DND-41 (cell line): Measurements from ENCODE around the gene ANKRD11.

Source experiments
- ATAC-seq: fragments of 200-7000 bp; cut with Tn5 transposase; 3 replicates; pipeline ENCODE4 v1.9.1; 2021; ENCODE audit warnings: low read depth; ENCODE audit not compliant: insufficient read depth
- DNase-seq: peaks from one replicate; pipeline ENCODE4 v3.0.0-alpha.2; 2020
- H2AFZ ChIP-seq: 2 replicates; pipeline ENCODE4 v1.6.0; 2012; ENCODE audit warnings: low read depth, low read length
- H3K27ac ChIP-seq: 2 replicates; pipeline ENCODE4 v1.5.1; 2012; ENCODE audit warnings: low read length, inconsistent platforms
- H3K27me3 ChIP-seq: fragments of 200-600 bp; sonication (generic); 2 replicates; pipeline ENCODE4 v1.6.0; 2012; ENCODE audit warnings: low read length, mild to moderate bottlenecking, inconsistent platforms; ENCODE audit not compliant: insufficient read depth, poor library complexity
- H3K36me3 ChIP-seq: 2 replicates; pipeline ENCODE4 v1.5.1; 2012; ENCODE audit warnings: low read length, inconsistent platforms; ENCODE audit not compliant: insufficient read depth
- H3K4me1 ChIP-seq: 2 replicates; pipeline ENCODE4 v1.5.1; 2012; ENCODE audit warnings: mild to moderate bottlenecking, low read length; ENCODE audit not compliant: insufficient read depth
- H3K4me2 ChIP-seq: 2 replicates; pipeline ENCODE4 v1.6.0; 2012; ENCODE audit warnings: mild to moderate bottlenecking, moderate library complexity, low read length, inconsistent platforms; ENCODE audit not compliant: insufficient read depth
- H3K4me3 ChIP-seq, 2 experiments: fragments of 200-600 bp in 1 of 2; shearing (Covaris generic) in 1 of 2; 2 replicates each; pipeline ENCODE4 v1.5.1; 2012 to 2016; ENCODE audit warnings: inconsistent platforms in 2 of 2, low read length in 2 of 2, mild to moderate bottlenecking in 2 of 2, low read depth in 1 of 2, moderate library complexity in 1 of 2
- H3K79me2 ChIP-seq: 2 replicates; pipeline ENCODE4 v1.6.0; 2012; ENCODE audit warnings: low read length, inconsistent platforms; ENCODE audit not compliant: insufficient read depth
- H3K9ac ChIP-seq: 2 replicates; pipeline ENCODE4 v1.6.0; 2012; ENCODE audit warnings: low read depth, mild to moderate bottlenecking, inconsistent platforms, low read length, moderate library complexity
- H3K9me3 ChIP-seq: 2 replicates; pipeline ENCODE4 v1.5.1; 2012; ENCODE audit warnings: low read length, moderate library complexity, mild to moderate bottlenecking, inconsistent platforms; ENCODE audit not compliant: insufficient read depth, severe bottlenecking
- H4K20me1 ChIP-seq: 2 replicates; pipeline ENCODE4 v1.6.0; 2012; ENCODE audit warnings: low read length; ENCODE audit not compliant: insufficient read depth
- EZH2 ChIP-seq: IDR thresholded peaks from 3 replicates; pipeline ENCODE4 v1.6.1; 2012; ENCODE audit warnings: borderline replicate concordance, low read depth, mild to moderate bottlenecking, moderate library complexity, low read length, inconsistent platforms; ENCODE audit not compliant: severe bottlenecking
- TF ChIP-seq, protein P1 (sequence below): IDR thresholded peaks from 2 replicates; pipeline ENCODE4 v1.5.1; 2012; ENCODE audit warnings: borderline replicate concordance, low read length, moderate library complexity, mild to moderate bottlenecking; ENCODE audit not compliant: poor library complexity, severe bottlenecking; ENCODE audit errors: extremely low read depth

The ANKRD11 gene

DNA sequence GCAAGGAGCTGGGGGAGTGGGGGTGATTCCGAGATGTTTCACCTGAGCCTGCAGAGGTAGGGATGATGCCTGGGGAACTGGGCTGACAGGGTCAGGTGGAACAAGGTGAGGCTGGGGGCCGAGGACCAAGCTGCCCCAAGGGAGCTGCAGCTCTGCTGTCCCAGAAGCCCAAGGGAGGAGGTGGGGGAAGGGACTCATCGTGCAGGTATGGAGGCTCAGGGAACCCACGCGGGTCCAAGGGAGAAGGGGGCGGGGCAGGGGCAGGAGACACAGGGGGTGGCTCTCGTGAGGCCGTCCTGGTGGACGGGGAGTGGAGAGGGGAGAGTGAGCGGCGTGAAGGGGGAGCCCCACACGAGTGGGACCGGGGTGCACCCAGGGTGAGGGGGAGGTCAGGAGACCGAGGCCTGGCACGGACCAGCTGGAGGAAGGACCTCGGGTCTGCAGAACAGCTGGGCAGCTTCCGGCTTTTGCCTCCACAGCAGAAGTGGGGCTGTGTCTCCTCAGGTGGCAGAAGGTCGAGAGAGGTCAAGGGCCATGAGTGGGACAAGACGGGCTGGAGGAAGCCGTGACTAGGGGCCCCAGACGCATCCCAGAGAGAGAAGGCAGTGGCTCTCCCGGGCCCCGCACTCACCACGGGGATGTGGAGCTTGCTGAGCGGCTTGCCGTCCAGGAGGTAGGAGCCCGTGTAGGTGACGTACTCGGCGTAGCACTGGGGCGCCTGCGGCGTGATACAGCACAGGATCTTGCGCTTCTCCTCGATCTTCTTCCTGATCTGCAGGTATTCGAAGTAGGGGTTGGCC lies 211.7 kb downstream of the ANKRD11 start:
- H3K9me3 ChIP-seq: no peaks in the 10 kb centered on the region
- peaks cover 93% of the 10 kb centered on the region for H3K36me3 ChIP-seq
- H3K9ac ChIP-seq: no peak overlapping the region
- H3K27me3 ChIP-seq: no peaks in the 10 kb centered on the region
- no peak overlapping the region for H3K27ac ChIP-seq
- no peak for TF ChIP-seq EZH2
- TF ChIP-seq, protein P1, sequence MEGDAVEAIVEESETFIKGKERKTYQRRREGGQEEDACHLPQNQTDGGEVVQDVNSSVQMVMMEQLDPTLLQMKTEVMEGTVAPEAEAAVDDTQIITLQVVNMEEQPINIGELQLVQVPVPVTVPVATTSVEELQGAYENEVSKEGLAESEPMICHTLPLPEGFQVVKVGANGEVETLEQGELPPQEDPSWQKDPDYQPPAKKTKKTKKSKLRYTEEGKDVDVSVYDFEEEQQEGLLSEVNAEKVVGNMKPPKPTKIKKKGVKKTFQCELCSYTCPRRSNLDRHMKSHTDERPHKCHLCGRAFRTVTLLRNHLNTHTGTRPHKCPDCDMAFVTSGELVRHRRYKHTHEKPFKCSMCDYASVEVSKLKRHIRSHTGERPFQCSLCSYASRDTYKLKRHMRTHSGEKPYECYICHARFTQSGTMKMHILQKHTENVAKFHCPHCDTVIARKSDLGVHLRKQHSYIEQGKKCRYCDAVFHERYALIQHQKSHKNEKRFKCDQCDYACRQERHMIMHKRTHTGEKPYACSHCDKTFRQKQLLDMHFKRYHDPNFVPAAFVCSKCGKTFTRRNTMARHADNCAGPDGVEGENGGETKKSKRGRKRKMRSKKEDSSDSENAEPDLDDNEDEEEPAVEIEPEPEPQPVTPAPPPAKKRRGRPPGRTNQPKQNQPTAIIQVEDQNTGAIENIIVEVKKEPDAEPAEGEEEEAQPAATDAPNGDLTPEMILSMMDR: no peak
- no peak overlapping the region for H3K4me3 ChIP-seq
- H4K20me1 ChIP-seq: peaks cover 66% of the 10 kb centered on the region
- H3K4me2 ChIP-seq: no peak overlapping the region
- no peaks in the 10 kb centered on the region for H3K4me1 ChIP-seq
- DNase-seq (no peak), ATAC-seq (no peak)
- peaks cover 65% of the 10 kb centered on the region for H3K79me2 ChIP-seq
- H2AFZ ChIP-seq: no peak overlapping the region

DNA sequence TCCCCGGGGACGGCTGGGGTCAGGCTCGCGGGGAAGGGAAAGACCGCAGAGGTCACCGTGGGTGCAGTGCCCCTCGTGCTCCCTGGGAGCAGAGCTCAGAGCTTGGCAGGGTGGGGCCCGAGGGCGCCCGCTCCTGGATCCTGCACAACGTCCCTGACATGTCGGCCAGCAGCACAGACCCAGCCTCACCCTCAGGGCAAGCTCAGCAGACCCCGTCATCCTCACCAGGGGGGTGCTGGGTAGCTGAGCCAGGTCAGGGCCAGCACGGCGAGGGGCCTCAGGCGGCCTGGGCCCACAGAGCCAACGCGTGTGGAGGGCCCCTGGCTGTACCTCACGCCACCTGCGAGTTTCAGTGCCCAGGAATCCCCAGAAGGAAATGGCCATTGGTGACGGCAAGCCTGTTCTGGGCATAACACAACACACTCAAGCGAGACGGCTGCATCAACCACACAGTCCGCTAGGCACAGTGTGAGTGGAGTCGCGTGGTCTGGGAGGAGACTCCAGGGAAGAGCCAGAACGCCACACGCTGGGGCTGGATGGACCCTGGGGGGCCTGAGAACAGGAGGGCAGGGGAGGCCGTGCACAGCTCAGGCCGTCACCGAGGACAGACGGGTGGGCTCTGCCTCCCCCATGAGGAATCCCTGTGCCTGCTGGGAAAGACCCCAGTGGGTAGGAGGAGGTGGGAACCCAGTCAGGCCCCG lies 212.6 kb downstream of the ANKRD11 start:
- peaks cover 61% of the 10 kb centered on the region for H3K79me2 ChIP-seq
- ATAC-seq (0 out of 3 replicates have a peak, but pooled peaks have one; percentile 11), DNase-seq (no peak)
- H3K9me3 ChIP-seq: no peaks in the 10 kb centered on the region
- H2AFZ ChIP-seq: no peak overlapping the region
- H4K20me1 ChIP-seq: peaks cover 67% of the 10 kb centered on the region
- no peaks in the 10 kb centered on the region for H3K4me1 ChIP-seq
- H3K9ac ChIP-seq: no peak overlapping the region
- no peak overlapping the region for H3K4me3 ChIP-seq
- H3K36me3 ChIP-seq: peaks cover 93% of the 10 kb centered on the region
- H3K27me3 ChIP-seq: no peaks in the 10 kb centered on the region
- TF ChIP-seq EZH2: no peak
- TF ChIP-seq, protein P1: no peak
- no peak overlapping the region for H3K27ac ChIP-seq
- no peak overlapping the region for H3K4me2 ChIP-seq

DNA sequence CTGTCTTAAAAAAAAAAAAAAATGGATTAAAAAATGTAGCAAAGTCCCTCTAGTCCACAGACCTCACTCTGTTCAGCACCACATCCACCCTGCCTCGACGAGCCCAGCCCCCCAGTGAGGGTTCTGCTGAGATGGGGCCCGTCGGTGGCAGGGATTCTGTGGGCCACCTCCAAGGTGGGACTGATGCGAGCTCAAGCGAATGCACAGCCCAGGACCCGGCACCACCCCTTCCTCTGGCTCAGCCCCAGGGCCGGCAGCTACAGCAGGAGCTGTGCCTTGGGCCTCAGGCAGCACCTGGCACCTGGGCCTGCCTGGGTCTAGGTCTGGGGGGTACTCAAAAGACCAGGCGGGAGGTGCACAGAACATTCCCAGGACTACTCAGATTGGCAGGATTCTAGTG lies 213.3 kb downstream of the ANKRD11 start:
- DNase-seq: no peak
- Histone ChIP-seq H4K20me1 (peaks cover 67% of the 10 kb centered on the region), H3K79me2 (peaks cover 63% of the 10 kb centered on the region), H3K27me3 (no peaks in the 10 kb centered on the region), H3K4me2 (no peak overlapping the region), H3K9ac (no peak overlapping the region), H3K36me3 (peaks cover 93% of the 10 kb centered on the region), H3K4me3 (no peak overlapping the region), H3K27ac (no peak overlapping the region), H3K4me1 (no peaks in the 10 kb centered on the region), H3K9me3 (no peaks in the 10 kb centered on the region), H2AFZ (no peak overlapping the region)
- ATAC-seq: no peak
- no peak for TF ChIP-seq EZH2
- TF ChIP-seq, protein P1: no peak
